ENCODE measurements around the gene CHDH.

Gene CHDH

GRCh38 chr3:53881691-53882593 lies 35.7 kb upstream of the CHDH start, which contains the start of gene ACTR8:
TSS of gene ACTR8 (minus strand) at chr3:53882152. CDS start at chr3:53882101, 51 bp downstream.
- Histone ChIP-seq H3K4me3 (ENCODE audit: low read depth in 1 of 2, low read length in 2 of 2) (peak within 1 kb of the TSS; percentile 79 to 98), H3K4me1 (ENCODE audit: control insufficient read depth in 1 of 2, insufficient read depth in 2 of 2, low read length in 2 of 2) (peaks cover 9 to 13% of the 10 kb centered on the region in 2 donors), H3K9ac (ENCODE audit: low read depth in 1 of 2, low read length in 2 of 2) (peak within 1 kb of the TSS; percentile 75 to 89), H3K9me3 (ENCODE audit: control insufficient read depth in 1 of 2, low read length in 2 of 2) (no peaks in the 10 kb centered on the region), H3K36me3 (ENCODE audit: control insufficient read depth in 1 of 2, insufficient read depth in 2 of 2, low read length in 2 of 2) (peaks cover 26 to 51% of the 10 kb centered on the region in 2 donors), H3K27me3 (ENCODE audit: control insufficient read depth in 1 of 2, insufficient read depth in 2 of 2, low read length in 2 of 2) (no peaks in the 10 kb centered on the region), H3K27ac (ENCODE audit: low read depth, low read length) (peak within 1 kb of the TSS; percentile 80)

GRCh38 chr3:53880396-53881345 lies 34.5 kb upstream of the CHDH start:
- peaks cover 29 to 60% of the 10 kb centered on the region in 2 donors for H3K36me3 ChIP-seq (ENCODE audit: control insufficient read depth in 1 of 2, insufficient read depth in 2 of 2, low read length in 2 of 2)
- no peak overlapping the region for H3K27ac ChIP-seq (ENCODE audit: low read depth, low read length)
- H3K9me3 ChIP-seq (ENCODE audit: control insufficient read depth in 1 of 2, low read length in 2 of 2) = no peaks in the 10 kb centered on the region
- no peaks in the 10 kb centered on the region for H3K27me3 ChIP-seq (ENCODE audit: control insufficient read depth in 1 of 2, insufficient read depth in 2 of 2, low read length in 2 of 2)
- peak overlapping the region; percentile 75 to 89 for H3K9ac ChIP-seq (ENCODE audit: low read depth in 1 of 2, low read length in 2 of 2)
- peak overlapping the region; percentile 79 to 98 for H3K4me3 ChIP-seq (ENCODE audit: low read depth in 1 of 2, low read length in 2 of 2)
- H3K4me1 ChIP-seq (ENCODE audit: control insufficient read depth in 1 of 2, insufficient read depth in 2 of 2, low read length in 2 of 2) = peaks cover 9 to 13% of the 10 kb centered on the region in 2 donors

GRCh38 chr3:53865732-53866499 lies 19.7 kb upstream of the CHDH start:
- no peaks in the 10 kb centered on the region for H3K4me1 ChIP-seq (ENCODE audit: control insufficient read depth in 1 of 2, insufficient read depth in 2 of 2, low read length in 2 of 2)
- H3K36me3 ChIP-seq (ENCODE audit: control insufficient read depth in 1 of 2, insufficient read depth in 2 of 2, low read length in 2 of 2) = peaks cover 16 to 70% of the 10 kb centered on the region in 2 donors
- H3K27me3 ChIP-seq (ENCODE audit: control insufficient read depth in 1 of 2, insufficient read depth in 2 of 2, low read length in 2 of 2) = no peaks in the 10 kb centered on the region
- H3K4me3 ChIP-seq (ENCODE audit: low read depth in 1 of 2, low read length in 2 of 2) = no peak overlapping the region
- no peak overlapping the region for H3K27ac ChIP-seq (ENCODE audit: low read depth, low read length)
- no peaks in the 10 kb centered on the region for H3K9me3 ChIP-seq (ENCODE audit: control insufficient read depth in 1 of 2, low read length in 2 of 2)
- no peak overlapping the region for H3K9ac ChIP-seq (ENCODE audit: low read depth in 1 of 2, low read length in 2 of 2)

GRCh38 chr3:53863145-53863544 lies 16.9 kb upstream of the CHDH start:
- Histone ChIP-seq H3K27me3 (ENCODE audit: control insufficient read depth in 1 of 2, insufficient read depth in 2 of 2, low read length in 2 of 2) (no peaks in the 10 kb centered on the region), H3K36me3 (ENCODE audit: control insufficient read depth in 1 of 2, insufficient read depth in 2 of 2, low read length in 2 of 2) (peaks cover 5 to 61% of the 10 kb centered on the region in 2 donors), H3K4me1 (ENCODE audit: control insufficient read depth in 1 of 2, insufficient read depth in 2 of 2, low read length in 2 of 2) (no peaks in the 10 kb centered on the region), H3K27ac (ENCODE audit: low read depth, low read length) (no peak overlapping the region), H3K9me3 (ENCODE audit: control insufficient read depth in 1 of 2, low read length in 2 of 2) (no peaks in the 10 kb centered on the region), H3K9ac (ENCODE audit: low read depth in 1 of 2, low read length in 2 of 2) (no peak overlapping the region), H3K4me3 (ENCODE audit: low read depth in 1 of 2, low read length in 2 of 2) (no peak overlapping the region)

GRCh38 chr3:53862241-53862640 lies 16.0 kb upstream of the CHDH start:
- H3K9ac ChIP-seq (ENCODE audit: low read depth in 1 of 2, low read length in 2 of 2) = no peak overlapping the region
- no peak overlapping the region for H3K27ac ChIP-seq (ENCODE audit: low read depth, low read length)
- H3K4me3 ChIP-seq (ENCODE audit: low read depth in 1 of 2, low read length in 2 of 2) = no peak overlapping the region
- H3K36me3 ChIP-seq (ENCODE audit: control insufficient read depth in 1 of 2, insufficient read depth in 2 of 2, low read length in 2 of 2) = peaks cover 5 to 59% of the 10 kb centered on the region in 2 donors
- no peaks in the 10 kb centered on the region for H3K27me3 ChIP-seq (ENCODE audit: control insufficient read depth in 1 of 2, insufficient read depth in 2 of 2, low read length in 2 of 2)
- H3K9me3 ChIP-seq (ENCODE audit: control insufficient read depth in 1 of 2, low read length in 2 of 2) = no peaks in the 10 kb centered on the region
- H3K4me1 ChIP-seq (ENCODE audit: control insufficient read depth in 1 of 2, insufficient read depth in 2 of 2, low read length in 2 of 2) = no peaks in the 10 kb centered on the region

GRCh38 chr3:53860196-53860595 lies 14.0 kb upstream of the CHDH start:
- Histone ChIP-seq H3K27ac (ENCODE audit: low read depth, low read length) (no peak overlapping the region), H3K9ac (ENCODE audit: low read depth in 1 of 2, low read length in 2 of 2) (no peak overlapping the region), H3K9me3 (ENCODE audit: control insufficient read depth in 1 of 2, low read length in 2 of 2) (no peaks in the 10 kb centered on the region), H3K4me1 (ENCODE audit: control insufficient read depth in 1 of 2, insufficient read depth in 2 of 2, low read length in 2 of 2) (no peaks in the 10 kb centered on the region), H3K4me3 (ENCODE audit: low read depth in 1 of 2, low read length in 2 of 2) (no peak overlapping the region), H3K36me3 (ENCODE audit: control insufficient read depth in 1 of 2, insufficient read depth in 2 of 2, low read length in 2 of 2) (peaks cover 5 to 45% of the 10 kb centered on the region in 2 donors), H3K27me3 (ENCODE audit: control insufficient read depth in 1 of 2, insufficient read depth in 2 of 2, low read length in 2 of 2) (no peaks in the 10 kb centered on the region)

GRCh38 chr3:53859178-53859577 lies 13.0 kb upstream of the CHDH start:
- no peaks in the 10 kb centered on the region for H3K4me1 ChIP-seq (ENCODE audit: control insufficient read depth in 1 of 2, insufficient read depth in 2 of 2, low read length in 2 of 2)
- no peak overlapping the region for H3K27ac ChIP-seq (ENCODE audit: low read depth, low read length)
- H3K9me3 ChIP-seq (ENCODE audit: control insufficient read depth in 1 of 2, low read length in 2 of 2) = no peaks in the 10 kb centered on the region
- H3K4me3 ChIP-seq (ENCODE audit: low read depth in 1 of 2, low read length in 2 of 2) = no peak overlapping the region
- no peaks in the 10 kb centered on the region for H3K27me3 ChIP-seq (ENCODE audit: control insufficient read depth in 1 of 2, insufficient read depth in 2 of 2, low read length in 2 of 2)
- H3K36me3 ChIP-seq (ENCODE audit: control insufficient read depth in 1 of 2, insufficient read depth in 2 of 2, low read length in 2 of 2) = peaks cover 0 to 35% of the 10 kb centered on the region in 2 donors
- no peak overlapping the region for H3K9ac ChIP-seq (ENCODE audit: low read depth in 1 of 2, low read length in 2 of 2)

- Histone ChIP-seq H3K36me3 (ENCODE audit: control insufficient read depth in 1 of 2, insufficient read depth in 2 of 2, low read length in 2 of 2) (peaks cover 0 to 28% of the 10 kb centered on the region in 2 donors), H3K9ac (ENCODE audit: low read depth in 1 of 2, low read length in 2 of 2) (no peak overlapping the region), H3K27ac (ENCODE audit: low read depth, low read length) (no peak overlapping the region), H3K9me3 (ENCODE audit: control insufficient read depth in 1 of 2, low read length in 2 of 2) (no peaks in the 10 kb centered on the region), H3K4me1 (ENCODE audit: control insufficient read depth in 1 of 2, insufficient read depth in 2 of 2, low read length in 2 of 2) (no peaks in the 10 kb centered on the region), H3K27me3 (ENCODE audit: control insufficient read depth in 1 of 2, insufficient read depth in 2 of 2, low read length in 2 of 2) (no peaks in the 10 kb centered on the region), H3K4me3 (ENCODE audit: low read depth in 1 of 2, low read length in 2 of 2) (no peak overlapping the region)
Measured at GRCh38 chr3:53858096-53858741, 12.0 kb upstream of the CHDH start.

GRCh38 chr3:53856964-53857363 lies 10.7 kb upstream of the CHDH start:
- Histone ChIP-seq H3K36me3 (ENCODE audit: control insufficient read depth in 1 of 2, insufficient read depth in 2 of 2, low read length in 2 of 2) (peaks cover 0 to 26% of the 10 kb centered on the region in 2 donors), H3K9ac (ENCODE audit: low read depth in 1 of 2, low read length in 2 of 2) (no peak overlapping the region), H3K4me3 (ENCODE audit: low read depth in 1 of 2, low read length in 2 of 2) (no peak overlapping the region), H3K9me3 (ENCODE audit: control insufficient read depth in 1 of 2, low read length in 2 of 2) (no peaks in the 10 kb centered on the region), H3K4me1 (ENCODE audit: control insufficient read depth in 1 of 2, insufficient read depth in 2 of 2, low read length in 2 of 2) (no peaks in the 10 kb centered on the region), H3K27me3 (ENCODE audit: control insufficient read depth in 1 of 2, insufficient read depth in 2 of 2, low read length in 2 of 2) (no peaks in the 10 kb centered on the region), H3K27ac (ENCODE audit: low read depth, low read length) (no peak overlapping the region)
